ENCODE measurements around the gene BLVRA.
"Not testable (repeated sequence)": the region's sequence is repeated elsewhere in the genome, so short reads cannot be mapped to it uniquely, and the experiment has no call there.

Gene BLVRA

DNA sequence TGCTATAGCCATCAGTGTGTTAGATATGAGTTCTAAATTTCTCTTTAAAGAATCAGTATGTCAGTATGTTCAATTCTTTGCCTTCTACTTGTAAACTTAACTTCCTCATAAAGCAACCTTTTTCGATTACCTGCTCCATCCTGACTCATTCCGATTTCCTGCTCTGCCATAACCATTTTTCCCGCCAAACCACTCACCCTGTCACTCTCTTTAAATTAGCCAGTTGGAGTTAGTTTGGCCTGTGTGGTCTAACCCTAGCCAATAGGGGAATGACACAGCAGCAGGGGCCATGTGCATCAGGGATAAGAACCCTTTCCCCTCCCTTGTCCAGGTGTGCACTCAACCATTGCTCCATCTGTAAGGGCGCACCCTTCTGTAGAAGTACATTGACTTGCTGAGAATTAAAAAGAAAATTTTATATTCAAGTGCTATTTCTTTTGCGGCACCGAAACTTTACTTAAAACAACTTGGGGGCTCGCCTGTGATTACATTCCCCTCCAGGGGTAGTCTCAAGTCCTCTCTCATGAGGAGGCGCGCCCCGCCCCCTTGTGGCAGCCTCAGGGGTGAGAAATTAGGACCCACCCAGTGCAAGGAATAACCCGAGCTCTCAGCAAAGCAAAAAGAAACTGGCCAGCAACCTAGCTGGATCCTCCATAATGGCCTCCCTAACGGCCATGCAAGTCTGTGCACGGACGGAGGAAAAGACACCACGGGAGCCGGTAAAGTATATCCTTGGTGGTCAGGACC, 51.9 kb downstream of the BLVRA start:
- DNase-seq, result peak; percentile 79

- no peak for DNase-seq
These were observed 56.9 kb downstream of the BLVRA start for GRCh38 chr7:43815373-43815772.

GRCh38 chr7:43816046-43816797, 57.7 kb downstream of the BLVRA start:
- DNase-seq, result not testable (repeated sequence)

DNA sequence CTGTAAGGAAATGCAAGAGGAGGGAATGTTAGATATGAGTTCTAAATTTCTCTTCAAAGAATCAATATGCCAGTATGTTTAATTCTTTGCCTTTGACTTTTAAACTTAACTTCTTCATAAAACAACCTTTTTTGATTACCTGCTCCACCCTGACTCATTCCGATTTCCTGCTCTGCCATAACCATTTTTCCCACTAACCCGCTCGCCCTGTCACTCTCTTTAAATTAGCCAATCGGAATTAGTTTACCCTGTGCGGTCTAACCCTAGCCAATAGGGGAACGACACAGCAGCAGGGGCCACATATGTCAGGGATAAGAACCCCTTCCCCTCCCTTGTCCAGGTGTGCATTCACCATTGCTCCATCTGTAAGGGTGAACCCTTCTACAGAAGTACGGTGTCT, 64.9 kb downstream of the BLVRA start:
- DNase-seq, result not testable (repeated sequence)

DNA sequence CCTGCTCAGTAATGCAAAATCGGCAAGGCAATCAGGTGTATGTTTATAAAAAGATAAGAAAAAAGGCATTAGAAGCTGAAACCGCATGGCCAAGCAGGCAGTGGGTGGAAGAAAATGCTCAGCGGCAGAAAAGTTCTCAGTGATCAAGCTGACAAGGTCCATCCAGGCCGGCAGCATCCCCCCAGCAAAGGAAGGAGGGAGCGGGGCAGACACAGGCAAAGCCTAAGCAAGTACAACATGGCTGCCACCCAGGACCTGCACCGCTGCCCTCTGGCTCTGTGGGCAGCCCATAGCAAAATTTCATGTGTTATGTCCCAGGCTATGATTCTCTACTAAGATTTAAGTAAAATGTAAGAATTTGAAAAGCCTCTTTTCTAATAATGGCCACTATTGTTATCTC, 65.5 kb downstream of the BLVRA start:
- no peak for DNase-seq

DNA sequence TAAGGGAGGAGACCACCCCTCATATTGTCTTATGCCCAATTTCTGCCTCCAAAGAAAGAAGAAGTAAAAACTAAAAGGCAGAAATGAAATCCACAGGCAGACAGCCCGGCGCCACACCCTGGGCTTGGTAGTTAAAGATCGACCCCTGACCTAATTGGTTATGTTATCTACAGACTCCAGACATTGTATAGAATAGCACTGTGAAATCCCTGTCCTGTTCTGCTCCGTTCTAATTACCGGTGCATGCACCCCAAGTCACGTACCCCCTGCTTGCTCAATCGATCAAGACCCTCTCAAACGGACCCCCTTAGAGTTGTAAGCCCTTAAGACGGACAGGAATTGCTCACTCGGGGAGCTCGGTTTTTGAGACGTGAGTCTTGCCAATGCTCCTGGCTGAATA, 66.0 kb downstream of the BLVRA start:
- not testable (repeated sequence) for DNase-seq

DNA sequence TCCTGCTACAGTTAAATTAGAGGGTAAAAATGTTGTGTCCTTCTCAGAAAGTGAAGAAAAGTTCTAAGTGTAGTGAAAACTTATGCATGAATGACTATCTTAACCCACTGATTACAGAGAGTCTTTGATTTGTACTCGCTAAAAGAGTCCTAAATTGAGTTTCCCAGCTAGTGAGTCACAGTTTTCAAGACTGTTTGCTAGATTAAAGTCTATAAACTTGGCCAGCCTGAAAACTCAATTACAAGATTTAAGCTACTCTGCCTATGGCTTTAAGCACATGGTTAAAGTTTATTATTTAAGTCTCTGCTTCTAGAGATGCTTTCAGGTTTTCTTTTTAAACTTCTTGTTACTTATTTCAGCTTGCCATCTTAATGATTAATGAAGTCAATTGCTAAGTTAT, 66.5 kb downstream of the BLVRA start:
- no peak for DNase-seq

DNA sequence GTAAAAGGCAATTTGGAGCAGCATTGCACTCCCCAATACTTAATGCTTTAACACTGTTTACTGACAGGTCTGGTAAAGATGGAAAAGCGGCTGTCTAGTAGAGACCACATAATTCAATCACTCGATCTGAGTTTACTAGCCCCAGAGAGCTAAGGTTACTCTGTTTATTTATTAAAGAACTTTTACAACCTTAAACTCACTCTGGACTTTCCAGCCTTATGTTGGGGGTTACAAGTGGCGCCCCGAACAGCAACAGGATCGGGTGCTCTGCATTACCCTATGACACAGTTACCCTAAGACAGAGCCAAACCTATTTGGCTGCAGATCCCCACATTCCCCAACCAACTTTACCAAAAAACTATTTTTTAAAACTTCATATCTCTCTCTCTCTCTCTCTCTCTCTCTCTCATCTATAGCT, 66.9 kb downstream of the BLVRA start:
- no peak for DNase-seq

DNA sequence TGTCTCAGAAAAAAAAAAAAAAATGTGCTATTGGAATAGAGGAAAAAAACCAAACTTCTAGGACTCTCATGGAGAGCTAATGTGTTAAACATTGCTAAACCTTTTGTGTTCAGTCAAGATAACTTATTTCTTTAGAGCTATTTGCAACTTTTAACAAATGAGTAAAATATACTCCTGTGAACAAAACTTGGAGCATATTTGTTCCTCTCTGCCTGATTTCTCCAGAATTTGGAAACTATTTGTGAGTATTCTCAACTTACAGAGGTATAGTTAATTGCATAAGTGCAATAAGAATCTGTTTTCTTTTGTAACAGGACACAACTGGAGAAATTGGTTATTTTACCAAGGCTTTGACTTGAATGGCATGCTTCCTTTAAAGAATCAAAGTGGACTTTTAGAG, 72.4 kb downstream of the BLVRA start:
- not testable (repeated sequence) for DNase-seq

- DNase-seq, result peak; percentile 73
These were observed 76.2 kb downstream of the BLVRA start for GRCh38 chr7:43834463-43835251.

- DNase-seq, result no peak
These were observed 79.8 kb downstream of the BLVRA start for GRCh38 chr7:43838201-43838658.

DNA sequence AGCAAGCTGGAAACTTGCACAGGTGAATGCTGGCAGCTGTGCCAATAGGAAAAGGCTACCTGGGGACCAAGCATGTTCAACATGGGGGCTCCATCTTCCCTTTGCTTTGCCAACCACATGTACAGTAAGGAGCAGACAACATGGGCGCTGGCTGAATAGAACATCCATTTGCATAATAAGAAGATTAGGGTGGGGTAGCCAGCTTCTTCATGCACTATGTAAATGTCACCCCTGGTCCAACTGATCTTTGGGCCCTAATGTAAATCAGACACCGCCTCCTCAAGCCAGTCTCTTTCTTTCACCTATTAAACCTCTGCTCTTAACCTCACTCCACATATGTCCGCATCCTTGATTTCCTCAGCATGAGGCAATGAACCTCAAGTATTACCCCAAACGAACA, 84.8 kb downstream of the BLVRA start:
- DNase-seq, result no peak

DNA sequence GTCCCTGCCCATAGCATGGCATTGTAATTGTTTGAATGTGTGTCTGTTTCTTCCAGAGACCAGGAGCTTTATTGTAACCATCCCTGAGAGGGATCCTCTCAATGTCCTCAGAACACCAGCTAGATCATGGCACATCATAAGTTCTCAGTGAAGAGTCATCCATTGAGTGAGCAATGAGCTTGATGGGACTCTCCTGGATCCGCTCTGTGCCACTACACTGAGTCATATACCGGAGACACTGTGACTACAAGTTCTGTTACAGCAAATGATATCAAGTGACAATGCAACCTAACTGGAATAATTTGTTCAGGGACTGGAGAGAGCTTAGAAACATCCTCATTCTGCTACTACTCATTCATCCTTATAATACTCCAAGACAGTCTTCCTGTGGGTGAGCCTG, 85.8 kb downstream of the BLVRA start:
- DNase-seq, result no peak

DNA sequence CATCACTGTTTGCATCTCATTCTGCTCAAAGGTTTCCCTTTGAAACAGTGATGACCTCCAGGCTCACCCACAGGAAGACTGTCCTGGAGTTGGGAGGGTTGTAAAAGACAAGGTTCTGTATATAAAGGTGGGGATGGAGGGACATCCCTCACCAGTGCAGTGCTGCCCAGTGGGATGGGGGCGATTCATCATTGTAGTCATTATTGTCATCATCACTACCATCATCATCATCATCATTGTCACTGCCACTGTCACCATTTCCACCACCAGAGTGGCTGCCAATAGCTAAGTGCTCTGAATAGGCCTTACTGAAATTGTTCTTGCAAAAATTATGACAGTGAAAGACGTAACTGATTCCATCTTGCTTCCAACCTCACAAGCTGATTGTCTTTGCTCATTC, 86.2 kb downstream of the BLVRA start:
- DNase-seq, result no peak

GRCh38 chr7:43847496-43847895, 89.0 kb downstream of the BLVRA start:
- DNase-seq, result no peak

GRCh38 chr7:43849047-43849446, 90.6 kb downstream of the BLVRA start:
- DNase-seq, result no peak

- DNase-seq, result no peak
These were observed 92.1 kb downstream of the BLVRA start for GRCh38 chr7:43850348-43851116.

DNA sequence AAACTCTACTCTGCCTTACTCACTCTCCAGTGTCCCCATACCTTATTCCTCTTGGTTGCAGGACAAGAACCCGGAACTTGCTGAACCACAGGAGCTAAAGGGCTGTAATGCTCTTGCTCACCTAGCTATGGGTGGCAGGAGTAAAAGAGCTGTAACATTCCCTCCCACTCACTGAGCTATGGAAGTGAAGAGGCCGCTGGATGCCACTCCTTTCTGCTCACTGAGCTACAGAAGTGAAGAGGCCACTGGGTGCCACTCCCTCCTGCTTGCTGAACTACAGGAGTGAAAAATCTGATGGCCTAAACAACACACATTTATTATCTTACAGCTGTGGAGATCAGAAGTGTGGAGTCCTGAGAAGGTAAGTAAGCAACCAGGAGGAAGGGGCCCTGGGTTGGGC, 93.3 kb downstream of the BLVRA start:
- DNase-seq, result no peak

DNA sequence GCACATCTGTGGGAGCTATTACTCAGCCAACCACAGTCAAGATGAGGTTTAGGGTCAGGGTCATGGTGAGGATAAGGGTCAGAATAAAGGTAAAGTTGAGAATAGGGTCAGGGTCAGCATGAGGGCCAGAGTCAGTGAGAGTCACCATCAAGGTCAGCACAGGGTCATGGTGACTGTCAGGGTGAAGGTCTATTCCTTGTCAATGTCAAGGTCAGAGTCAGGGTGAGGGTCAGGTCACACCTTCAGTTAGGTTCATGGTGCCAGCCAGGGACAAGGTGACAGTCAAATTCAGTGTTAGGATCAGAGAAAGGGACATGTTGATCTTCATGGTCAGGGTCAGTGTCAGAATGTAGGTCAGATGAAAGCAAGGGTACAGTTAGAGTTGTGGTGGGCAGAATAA, 96.7 kb downstream of the BLVRA start:
- DNase-seq, result no peak

DNA sequence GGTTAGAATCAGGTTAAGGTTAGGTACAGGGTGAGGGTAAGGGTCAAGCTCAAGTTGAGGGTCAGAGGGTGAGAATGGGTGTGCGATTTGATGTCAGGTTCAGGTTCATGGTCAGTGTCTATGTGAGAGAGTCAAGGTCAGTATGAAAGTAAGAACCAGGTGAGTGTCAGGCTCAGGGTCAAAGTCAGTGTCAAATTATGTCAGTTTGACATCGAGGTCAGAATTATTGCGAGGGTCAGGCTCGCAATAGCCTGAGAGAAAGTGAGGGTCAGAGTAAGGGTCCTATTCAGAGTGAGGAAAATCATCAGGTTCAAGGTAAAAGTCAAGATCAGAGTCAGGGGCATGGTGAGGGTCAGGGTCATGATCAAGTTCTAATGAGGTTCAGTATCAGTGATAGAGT, 97.8 kb downstream of the BLVRA start:
- no peak for DNase-seq

Data from activated effector memory CD4-positive, alpha-beta T cell treated with anti-CD3 and anti-CD28 coated beads, Interleukin-2, amount 50 U/mL, for 16 hours (primary cell).